HG02885 (cell line): ENCODE data around the gene VOPP1.
"Not testable (repeated sequence)": the region's sequence is repeated elsewhere in the genome, so short reads cannot be mapped to it uniquely, and the experiment has no call there.

Experiments
- ATAC-seq: cut with Tn5 transposase; IDR thresholded peaks from one replicate; pipeline ENCODE4 v1.9.1; 2021; ENCODE audit warnings: mild to moderate bottlenecking; ENCODE audit not compliant: unreplicated experiment, poor library complexity

The VOPP1 gene

GRCh38 chr7:55515569-55516279, 56.6 kb downstream of the VOPP1 start:
- peak; percentile 51 for ATAC-seq

- no peak for ATAC-seq
Observed at GRCh38 chr7:55514546-55515265, 57.6 kb downstream of the VOPP1 start.

- ATAC-seq, result peak; percentile 19
Observed at GRCh38 chr7:55513868-55514267, 58.4 kb downstream of the VOPP1 start.

GRCh38 chr7:55512635-55513191, 59.6 kb downstream of the VOPP1 start:
- no peak for ATAC-seq

GRCh38 chr7:55510621-55511020, 61.7 kb downstream of the VOPP1 start:
- no peak for ATAC-seq

- ATAC-seq, result not testable (repeated sequence)
Observed at GRCh38 chr7:55510206-55510605, 62.1 kb downstream of the VOPP1 start.

- peak; percentile 23 for ATAC-seq
Observed at GRCh38 chr7:55509322-55509721, 63.0 kb downstream of the VOPP1 start.

GRCh38 chr7:55508221-55509011, 63.9 kb downstream of the VOPP1 start:
- peak; percentile 78 for ATAC-seq

GRCh38 chr7:55507743-55508142, 64.6 kb downstream of the VOPP1 start:
- no peak for ATAC-seq

- ATAC-seq, result no peak
Observed at GRCh38 chr7:55504967-55505658, 67.2 kb downstream of the VOPP1 start.

- no peak for ATAC-seq
Observed at GRCh38 chr7:55504093-55504859, 68.0 kb downstream of the VOPP1 start.

- no peak for ATAC-seq
Observed at GRCh38 chr7:55502858-55503440, 69.4 kb downstream of the VOPP1 start.

GRCh38 chr7:55502124-55502857, 70.0 kb downstream of the VOPP1 start:
- ATAC-seq, result no peak

- no peak for ATAC-seq
Observed at GRCh38 chr7:55501611-55502010, 70.7 kb downstream of the VOPP1 start.

- ATAC-seq, result no peak
Observed at GRCh38 chr7:55500117-55500756, 72.1 kb downstream of the VOPP1 start.

GRCh38 chr7:55499591-55499990, 72.7 kb downstream of the VOPP1 start:
- ATAC-seq, result no peak

GRCh38 chr7:55498770-55499169, 73.5 kb downstream of the VOPP1 start:
- no peak for ATAC-seq

- no peak for ATAC-seq
Observed at GRCh38 chr7:55498142-55498541, 74.2 kb downstream of the VOPP1 start.
